Measurements from ENCODE around the gene CTNNBL1.

The CTNNBL1 gene

GRCh38 chr20:37856932-37857660, 163.3 kb downstream of the CTNNBL1 start:
- no peak overlapping the region for H3K4me3 ChIP-seq (ENCODE audit: low read depth, low read length)
- DNase-seq (ENCODE audit: low read depth): peak; percentile 75
- TF ChIP-seq CTCF (conservative IDR thresholded peaks at IDR 0.05; ENCODE audit: low read depth, low read length): no peak

- DNase-seq (ENCODE audit: low read depth): no peak
- H3K4me3 ChIP-seq (ENCODE audit: low read depth, low read length): no peak overlapping the region
- TF ChIP-seq CTCF (conservative IDR thresholded peaks at IDR 0.05; ENCODE audit: low read depth, low read length): no peak
Observed at GRCh38 chr20:37859406-37860171, 165.8 kb downstream of the CTNNBL1 start.

GRCh38 chr20:37863289-37863688, 169.5 kb downstream of the CTNNBL1 start:
- no peak overlapping the region for H3K4me3 ChIP-seq (ENCODE audit: low read depth, low read length)
- TF ChIP-seq CTCF (conservative IDR thresholded peaks at IDR 0.05; ENCODE audit: low read depth, low read length): no peak
- DNase-seq (ENCODE audit: low read depth): no peak

GRCh38 chr20:37864298-37864697, 170.5 kb downstream of the CTNNBL1 start:
- H3K4me3 ChIP-seq (ENCODE audit: low read depth, low read length): no peak overlapping the region
- TF ChIP-seq CTCF (conservative IDR thresholded peaks at IDR 0.05; ENCODE audit: low read depth, low read length): no peak
- DNase-seq (ENCODE audit: low read depth): peak; percentile 30

GRCh38 chr20:37866051-37866450, 172.2 kb downstream of the CTNNBL1 start:
- no peak for TF ChIP-seq CTCF (conservative IDR thresholded peaks at IDR 0.05; ENCODE audit: low read depth, low read length)
- DNase-seq (ENCODE audit: low read depth): no peak
- no peak overlapping the region for H3K4me3 ChIP-seq (ENCODE audit: low read depth, low read length)

GRCh38 chr20:37867289-37868195, 173.7 kb downstream of the CTNNBL1 start:
- no peak for TF ChIP-seq CTCF (conservative IDR thresholded peaks at IDR 0.05; ENCODE audit: low read depth, low read length)
- DNase-seq (ENCODE audit: low read depth): peak; percentile 18

More at GRCh38 chr20:37867289-37868195, 173.7 kb downstream of the CTNNBL1 start:
- no peak overlapping the region for H3K4me3 ChIP-seq (ENCODE audit: low read depth, low read length)

Measured in choroid plexus epithelial cell (primary cell).